Dendritic cell treated with granulocyte-macrophage colony-stimulating factor and Interleukin-4, amounts not matched to agents 40 ng/mL and 50 ng/mL, for 4 days (primary cell): ENCODE results near the gene AEBP1.

ENCODE experiments used
- H3K27ac Mint-ChIP-seq: one replicate; pipeline ENCODE4 v1.8.0; 2022; ENCODE audit warnings: mild to moderate bottlenecking, mixed read lengths
- H3K27me3 Mint-ChIP-seq: one replicate; pipeline ENCODE4 v1.8.0; 2022; ENCODE audit warnings: mild to moderate bottlenecking, mixed read lengths
- H3K36me3 Mint-ChIP-seq: one replicate; pipeline ENCODE4 v1.8.0; 2022; ENCODE audit warnings: low read depth, mixed read lengths
- H3K4me1 Mint-ChIP-seq: one replicate; pipeline ENCODE4 v1.8.0; 2022; ENCODE audit warnings: low read depth, mixed read lengths
- H3K4me3 Mint-ChIP-seq: one replicate; pipeline ENCODE4 v1.8.0; 2022; ENCODE audit warnings: mild to moderate bottlenecking, moderate library complexity, mixed read lengths
- H3K9me3 Mint-ChIP-seq: one replicate; pipeline ENCODE4 v1.8.0; 2022; ENCODE audit warnings: mixed read lengths
- intact Hi-C: fragments of 100-400 bp; cut with micrococcal nuclease; formaldehyde crosslinking; loops from one replicate; pipeline ENCODE4 v1.15.0; 2022

The AEBP1 gene

GRCh38 chr7:44101303-44101965 lies 2.7 kb upstream of the AEBP1 start:
- intact Hi-C loops = no loop called here
- H3K27ac Mint-ChIP-seq = no peak overlapping the region
- H3K4me1 Mint-ChIP-seq = peaks cover 6% of the 10 kb centered on the region
- no peaks in the 10 kb centered on the region for H3K9me3 Mint-ChIP-seq
- H3K36me3 Mint-ChIP-seq = no peaks in the 10 kb centered on the region
- no peak overlapping the region for H3K4me3 Mint-ChIP-seq
- H3K27me3 Mint-ChIP-seq = peaks cover 38% of the 10 kb centered on the region

- intact Hi-C loops = no loop called here
- Mint-ChIP-seq H3K4me1 (peaks cover 6% of the 10 kb centered on the region), H3K36me3 (no peaks in the 10 kb centered on the region), H3K27ac (no peak overlapping the region), H3K9me3 (no peaks in the 10 kb centered on the region), H3K27me3 (peaks cover 38% of the 10 kb centered on the region), H3K4me3 (no peak overlapping the region)
These were observed 1.9 kb upstream of the AEBP1 start for GRCh38 chr7:44101966-44102845.

GRCh38 chr7:44102846-44103565 lies 1.1 kb upstream of the AEBP1 start:
- H3K4me1 Mint-ChIP-seq = peaks cover 6% of the 10 kb centered on the region
- intact Hi-C loops = no loop called here

GRCh38 chr7:44103566-44103922 lies 601 bp upstream of the AEBP1 start:
- no peak overlapping the region for H3K4me3 Mint-ChIP-seq
- no peaks in the 10 kb centered on the region for H3K36me3 Mint-ChIP-seq

More at GRCh38 chr7:44102846-44103565, 1.1 kb upstream of the AEBP1 start:
- no peak overlapping the region for H3K27ac Mint-ChIP-seq
- peaks cover 38% of the 10 kb centered on the region for H3K27me3 Mint-ChIP-seq
- no peaks in the 10 kb centered on the region for H3K9me3 Mint-ChIP-seq
- H3K36me3 Mint-ChIP-seq = no peaks in the 10 kb centered on the region
- H3K4me3 Mint-ChIP-seq = no peak overlapping the region

DNA sequence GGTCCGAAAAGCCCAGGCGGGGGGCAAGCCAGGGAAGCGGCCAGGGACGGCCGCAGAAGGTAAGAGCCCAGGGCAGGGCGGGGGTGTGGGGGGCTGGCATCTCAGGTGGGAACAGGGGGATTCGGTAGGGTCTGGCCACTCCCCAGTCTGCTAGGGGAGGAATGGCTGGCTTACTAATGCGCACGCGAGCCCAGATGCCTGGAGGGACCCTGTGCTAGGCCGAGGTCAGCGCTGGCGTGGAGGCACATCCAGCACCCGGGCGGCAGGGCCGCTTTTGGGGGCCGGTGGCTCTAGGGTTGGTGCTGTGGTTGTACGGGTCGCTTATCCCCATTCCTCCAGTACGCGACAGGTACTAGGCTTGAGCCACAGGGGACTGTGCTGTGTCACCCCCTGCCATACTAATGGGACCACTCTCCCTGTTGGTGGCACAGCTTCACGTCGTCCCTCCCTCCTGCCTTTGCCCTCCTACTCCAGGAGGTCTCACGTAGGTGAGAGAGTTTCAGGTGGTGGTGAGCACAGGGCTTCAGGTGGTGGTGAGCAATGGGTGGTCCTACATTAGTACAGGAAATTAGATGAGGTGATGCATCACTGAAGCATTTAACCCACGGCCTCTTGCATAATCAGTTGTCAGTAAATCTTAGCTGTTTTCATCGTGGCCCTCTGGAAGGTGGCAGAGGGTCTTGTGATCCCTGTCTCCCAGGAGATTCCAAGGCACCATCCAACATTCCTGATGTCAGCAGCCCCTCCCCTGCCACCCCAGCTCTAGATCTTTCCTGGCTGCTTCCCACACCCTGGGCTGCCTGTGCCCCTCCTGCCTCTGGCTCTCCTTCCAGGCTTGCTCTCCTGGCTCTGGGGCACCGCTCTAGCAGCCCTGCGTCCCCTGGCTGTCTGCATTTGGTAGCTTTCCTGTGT lies 971 bp downstream of the AEBP1 start:
- Mint-ChIP-seq H3K4me1 (peaks cover 6% of the 10 kb centered on the region), H3K27ac (no peak overlapping the region), H3K4me3 (no peak overlapping the region), H3K36me3 (no peaks in the 10 kb centered on the region), H3K27me3 (peaks cover 38% of the 10 kb centered on the region), H3K9me3 (no peaks in the 10 kb centered on the region)
- intact Hi-C loops = no loop called here

More at GRCh38 chr7:44103566-44103922, 601 bp upstream of the AEBP1 start:
- Mint-ChIP-seq H3K27me3 (peaks cover 38% of the 10 kb centered on the region), H3K4me1 (peaks cover 6% of the 10 kb centered on the region), H3K9me3 (no peaks in the 10 kb centered on the region), H3K27ac (no peak overlapping the region)
- intact Hi-C loops = no loop called here

GRCh38 chr7:44105832-44106231 lies 1.7 kb downstream of the AEBP1 start:
- Mint-ChIP-seq H3K27ac (no peak overlapping the region), H3K4me3 (no peak overlapping the region), H3K4me1 (peaks cover 6% of the 10 kb centered on the region), H3K9me3 (no peaks in the 10 kb centered on the region), H3K36me3 (no peaks in the 10 kb centered on the region), H3K27me3 (peaks cover 38% of the 10 kb centered on the region)
- intact Hi-C loops = no loop called here

DNA sequence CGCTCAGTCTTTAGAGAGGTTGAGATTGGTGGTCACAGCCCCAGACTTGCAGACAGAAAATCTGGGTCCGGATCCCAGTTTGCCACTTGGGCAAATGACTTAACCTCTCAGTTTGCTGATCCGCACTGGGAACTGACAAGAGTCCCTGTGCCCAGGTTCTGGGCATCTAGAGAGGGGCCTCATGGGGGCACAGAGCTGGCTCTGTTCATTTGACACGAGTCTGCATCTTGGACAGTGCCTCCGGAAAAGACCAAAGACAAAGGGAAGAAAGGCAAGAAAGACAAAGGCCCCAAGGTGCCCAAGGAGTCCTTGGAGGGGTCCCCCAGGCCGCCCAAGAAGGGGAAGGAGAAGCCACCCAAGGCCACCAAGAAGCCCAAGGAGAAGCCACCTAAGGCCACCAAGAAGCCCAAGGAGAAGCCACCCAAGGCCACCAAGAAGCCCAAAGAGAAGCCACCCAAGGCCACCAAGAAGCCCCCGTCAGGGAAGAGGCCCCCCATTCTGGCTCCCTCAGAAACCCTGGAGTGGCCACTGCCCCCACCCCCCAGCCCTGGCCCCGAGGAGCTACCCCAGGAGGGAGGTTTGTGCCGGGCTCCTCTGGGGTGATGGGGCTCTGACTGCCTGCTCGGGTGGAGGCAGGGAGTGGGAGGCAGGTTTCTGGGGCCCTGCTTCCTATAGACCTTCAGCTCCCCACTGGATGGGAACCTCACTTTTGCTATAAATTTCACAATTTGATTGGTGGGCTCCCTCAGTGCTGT lies 2.3 kb downstream of the AEBP1 start:
- no peak overlapping the region for H3K4me3 Mint-ChIP-seq
- H3K9me3 Mint-ChIP-seq = no peaks in the 10 kb centered on the region
- no peak overlapping the region for H3K27ac Mint-ChIP-seq
- H3K27me3 Mint-ChIP-seq = peaks cover 38% of the 10 kb centered on the region
- no peaks in the 10 kb centered on the region for H3K36me3 Mint-ChIP-seq
- peaks cover 6% of the 10 kb centered on the region for H3K4me1 Mint-ChIP-seq
- intact Hi-C loops = no loop called here

DNA sequence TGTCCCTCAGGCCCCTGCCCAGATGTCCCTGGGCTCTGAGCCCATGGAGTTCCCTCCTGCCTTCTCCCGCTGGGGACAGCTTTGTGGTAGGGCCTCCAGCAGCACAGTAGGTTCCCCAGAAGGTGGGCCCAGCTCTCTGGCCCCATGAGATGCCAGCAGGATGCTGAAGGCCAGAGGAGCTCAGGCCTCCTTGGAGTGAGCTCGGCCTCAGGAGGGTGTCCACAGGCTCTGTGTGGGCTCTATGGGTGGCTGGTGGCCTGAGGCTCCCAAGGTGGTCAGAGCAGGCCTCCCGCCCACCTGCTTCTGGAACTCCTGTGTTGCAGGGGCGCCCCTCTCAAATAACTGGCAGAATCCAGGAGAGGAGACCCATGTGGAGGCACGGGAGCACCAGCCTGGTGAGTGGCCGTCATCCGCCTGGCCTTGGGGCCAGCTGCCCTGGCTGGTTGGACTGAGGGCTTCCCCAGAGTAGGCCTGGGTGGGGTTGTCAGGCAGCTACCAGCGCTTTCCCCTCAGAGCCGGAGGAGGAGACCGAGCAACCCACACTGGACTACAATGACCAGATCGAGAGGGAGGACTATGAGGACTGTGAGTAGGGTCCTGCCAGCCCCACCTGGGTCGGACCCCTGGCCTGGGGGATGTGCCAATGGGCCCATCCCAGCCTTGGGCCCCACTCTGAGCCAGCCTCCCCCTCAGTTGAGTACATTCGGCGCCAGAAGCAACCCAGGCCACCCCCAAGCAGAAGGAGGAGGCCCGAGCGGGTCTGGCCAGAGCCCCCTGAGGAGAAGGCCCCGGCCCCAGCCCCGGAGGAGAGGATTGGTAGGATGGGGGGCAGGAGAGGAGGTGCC lies 3.2 kb downstream of the AEBP1 start:
- no peak overlapping the region for H3K27ac Mint-ChIP-seq
- H3K4me1 Mint-ChIP-seq = peaks cover 6% of the 10 kb centered on the region
- intact Hi-C loops = no loop called here
- no peaks in the 10 kb centered on the region for H3K36me3 Mint-ChIP-seq
- H3K9me3 Mint-ChIP-seq = no peaks in the 10 kb centered on the region
- H3K27me3 Mint-ChIP-seq = peaks cover 35% of the 10 kb centered on the region
- no peak overlapping the region for H3K4me3 Mint-ChIP-seq

DNA sequence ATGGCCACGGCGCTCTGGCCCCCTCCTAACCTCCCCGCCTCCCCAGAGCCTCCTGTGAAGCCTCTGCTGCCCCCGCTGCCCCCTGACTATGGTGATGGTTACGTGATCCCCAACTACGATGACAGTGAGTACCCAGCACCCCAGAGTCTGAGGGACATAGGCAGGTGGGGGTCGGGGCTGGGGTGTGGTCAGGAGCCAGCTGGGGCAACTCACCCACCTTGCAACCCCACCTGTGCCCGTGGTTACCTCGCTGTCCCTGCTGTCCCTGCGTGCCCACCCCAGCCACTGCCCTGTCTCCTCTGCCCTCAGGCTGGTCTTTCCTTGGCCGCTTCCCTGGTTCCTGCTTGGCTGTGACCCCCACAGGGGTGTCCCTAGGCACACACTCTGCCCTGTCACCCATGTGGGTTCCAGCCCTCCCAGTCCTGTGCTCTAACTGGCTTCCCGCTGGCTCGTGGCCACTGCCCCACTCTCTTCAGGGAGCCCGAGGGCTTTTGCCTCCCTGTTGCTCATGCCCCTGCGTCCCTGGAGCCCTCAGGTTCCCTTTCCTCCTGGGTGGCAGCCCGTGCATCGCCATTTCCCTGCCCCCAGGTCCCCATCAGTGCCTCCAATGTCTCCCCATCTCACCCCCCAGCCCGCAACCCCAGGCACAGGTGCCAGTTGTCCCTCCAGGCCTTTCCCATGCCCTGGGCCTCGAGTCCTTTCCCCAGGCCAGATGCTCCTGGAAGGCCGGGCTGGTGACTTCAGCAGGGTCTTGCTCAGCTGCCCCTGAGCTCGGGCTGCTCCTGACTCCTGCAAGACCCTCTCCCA lies 4.0 kb downstream of the AEBP1 start:
- Mint-ChIP-seq H3K36me3 (no peaks in the 10 kb centered on the region), H3K4me3 (no peak overlapping the region), H3K4me1 (peaks cover 6% of the 10 kb centered on the region), H3K27me3 (peaks cover 27% of the 10 kb centered on the region), H3K9me3 (no peaks in the 10 kb centered on the region), H3K27ac (no peak overlapping the region)
- intact Hi-C loops = no loop called here

DNA sequence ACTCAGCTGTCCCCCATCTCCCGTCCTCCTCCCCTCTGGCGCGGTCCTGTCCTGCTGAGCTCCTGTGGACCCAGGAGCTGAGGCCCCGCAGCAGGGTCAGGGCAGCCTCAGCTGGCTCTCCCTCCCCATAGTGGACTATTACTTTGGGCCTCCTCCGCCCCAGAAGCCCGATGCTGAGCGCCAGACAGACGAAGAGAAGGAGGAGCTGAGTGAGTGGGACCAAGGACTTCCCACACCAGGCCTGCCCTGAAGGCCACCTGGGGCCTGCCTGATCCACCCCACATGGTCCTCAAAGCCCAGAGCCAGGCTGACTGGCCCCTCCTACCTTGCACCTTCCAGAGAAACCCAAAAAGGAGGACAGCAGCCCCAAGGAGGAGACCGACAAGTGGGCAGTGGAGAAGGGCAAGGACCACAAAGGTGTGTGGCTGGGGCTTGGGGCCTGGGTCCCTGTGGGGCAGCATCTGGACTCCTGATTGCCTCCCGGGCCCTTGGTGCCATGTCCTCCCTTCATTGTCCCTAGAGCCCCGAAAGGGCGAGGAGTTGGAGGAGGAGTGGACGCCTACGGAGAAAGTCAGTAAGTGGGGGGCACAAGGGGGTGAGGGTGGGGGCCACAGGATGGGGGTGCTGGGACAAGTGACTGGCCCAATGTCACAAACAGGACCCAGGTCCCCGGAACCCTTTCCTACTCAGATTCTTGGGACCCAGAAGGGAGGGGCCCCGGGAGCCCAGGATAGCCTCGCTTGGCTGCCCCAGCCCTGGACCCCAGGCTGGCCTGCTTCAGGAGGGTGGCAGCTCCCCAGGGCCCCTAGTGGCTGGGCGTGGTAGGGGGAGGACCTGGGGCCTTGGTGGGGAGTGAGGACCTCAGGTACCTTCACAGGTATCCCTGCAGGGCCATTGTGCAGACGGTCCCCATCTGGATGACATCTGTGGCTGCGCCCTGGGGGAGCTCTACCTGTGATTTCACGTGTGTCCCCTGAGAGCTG lies 4.9 kb downstream of the AEBP1 start:
- no peak overlapping the region for H3K4me3 Mint-ChIP-seq
- H3K36me3 Mint-ChIP-seq = peaks cover 5% of the 10 kb centered on the region
- H3K4me1 Mint-ChIP-seq = peaks cover 6% of the 10 kb centered on the region
- H3K27ac Mint-ChIP-seq = no peak overlapping the region
- H3K27me3 Mint-ChIP-seq = peaks cover 19% of the 10 kb centered on the region
- H3K9me3 Mint-ChIP-seq = no peaks in the 10 kb centered on the region
- intact Hi-C loops = no loop called here

DNA sequence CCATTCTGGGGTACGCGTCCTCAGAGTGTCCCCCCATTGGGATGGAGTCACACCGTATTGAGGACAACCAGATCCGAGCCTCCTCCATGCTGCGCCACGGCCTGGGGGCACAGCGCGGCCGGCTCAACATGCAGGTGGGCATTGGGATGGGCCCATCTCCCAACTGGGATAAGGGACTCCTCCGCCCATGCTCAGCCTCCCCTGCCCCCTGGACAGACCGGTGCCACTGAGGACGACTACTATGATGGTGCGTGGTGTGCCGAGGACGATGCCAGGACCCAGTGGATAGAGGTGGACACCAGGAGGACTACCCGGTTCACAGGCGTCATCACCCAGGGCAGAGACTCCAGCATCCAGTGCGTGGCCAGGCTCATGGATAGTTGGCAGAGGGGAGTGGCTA lies 5.8 kb downstream of the AEBP1 start:
- H3K9me3 Mint-ChIP-seq = no peaks in the 10 kb centered on the region
- intact Hi-C loops = no loop called here
- H3K27me3 Mint-ChIP-seq = peaks cover 14% of the 10 kb centered on the region
- peaks cover 14% of the 10 kb centered on the region for H3K36me3 Mint-ChIP-seq
- peaks cover 6% of the 10 kb centered on the region for H3K4me1 Mint-ChIP-seq
- no peak overlapping the region for H3K27ac Mint-ChIP-seq
- H3K4me3 Mint-ChIP-seq = no peak overlapping the region
